ENCODE measurements around the gene SPTBN1. TPM values are rescaled to one million over a fixed set of nuclear protein-coding genes. Genes with fewer than 3 reads are reported as not detected.
"Not testable (repeated sequence)": the region's sequence is repeated elsewhere in the genome, so short reads cannot be mapped to it uniquely, and the experiment has no call there.

SPTBN1 gene
- polyA plus RNA-seq, 1 donor: 256 TPM

GRCh38 chr2:54502731-54503130 lies 46.6 kb downstream of the SPTBN1 start:
- no peak for DNase-seq (ENCODE audit: low read depth)

DNA sequence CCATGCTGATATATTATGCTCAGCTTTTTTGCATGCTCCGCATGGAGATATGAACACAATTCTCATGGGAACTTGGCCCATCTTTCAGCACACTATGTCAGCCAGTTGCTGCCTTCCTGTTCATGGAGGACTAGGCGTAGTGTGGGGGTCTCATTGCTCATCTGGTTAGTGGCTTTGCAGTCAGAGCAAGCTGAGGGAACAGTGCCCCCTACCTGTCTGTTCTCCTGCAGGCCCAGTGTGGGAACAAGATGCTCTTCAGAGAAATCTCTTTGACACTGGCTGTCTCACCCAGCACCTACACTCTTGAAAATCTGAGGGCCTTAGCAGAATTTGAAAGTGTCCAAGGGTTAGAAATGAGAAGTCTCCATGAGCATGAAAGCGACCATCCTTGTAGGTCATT lies 47.1 kb downstream of the SPTBN1 start:
- no peak for DNase-seq (ENCODE audit: low read depth)

DNA sequence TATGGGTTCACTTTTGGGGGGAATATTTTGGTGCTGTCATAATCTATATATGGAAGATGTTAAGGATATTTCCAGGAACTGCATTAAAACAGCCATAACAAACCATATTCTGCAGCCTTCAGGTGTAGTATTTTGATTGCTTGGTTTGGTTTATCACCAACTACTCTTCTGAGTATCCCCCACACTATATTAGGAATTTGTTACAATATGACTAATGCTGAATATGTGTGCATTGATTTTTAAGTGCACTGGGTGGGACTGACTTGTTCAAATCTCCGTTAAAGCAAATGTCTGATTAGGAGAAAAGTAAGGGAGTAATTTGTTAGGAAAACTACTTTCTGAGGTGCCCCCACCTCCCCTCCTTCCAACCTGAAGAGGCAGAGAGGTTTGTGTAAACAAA lies 47.7 kb downstream of the SPTBN1 start:
- DNase-seq (ENCODE audit: low read depth): no peak

DNA sequence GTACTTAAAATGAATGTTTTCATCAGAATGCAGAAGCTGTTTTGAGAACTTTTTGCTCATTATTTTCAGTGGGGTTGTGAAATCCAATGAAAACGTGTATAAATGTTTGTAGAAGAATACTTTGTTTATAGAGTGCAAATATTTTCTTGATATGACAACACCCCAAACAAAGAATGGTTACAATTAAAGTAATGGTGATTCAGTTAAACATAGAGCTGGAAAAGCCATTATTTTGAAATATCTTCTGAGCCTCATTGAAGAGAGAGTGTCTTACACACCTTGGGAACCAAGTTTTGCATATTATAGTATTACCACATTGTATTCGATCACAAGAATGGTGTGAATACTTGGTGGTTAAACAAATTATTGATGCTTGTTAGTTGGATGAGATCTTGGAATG lies 48.7 kb downstream of the SPTBN1 start:
- no peak for DNase-seq (ENCODE audit: low read depth)

DNA sequence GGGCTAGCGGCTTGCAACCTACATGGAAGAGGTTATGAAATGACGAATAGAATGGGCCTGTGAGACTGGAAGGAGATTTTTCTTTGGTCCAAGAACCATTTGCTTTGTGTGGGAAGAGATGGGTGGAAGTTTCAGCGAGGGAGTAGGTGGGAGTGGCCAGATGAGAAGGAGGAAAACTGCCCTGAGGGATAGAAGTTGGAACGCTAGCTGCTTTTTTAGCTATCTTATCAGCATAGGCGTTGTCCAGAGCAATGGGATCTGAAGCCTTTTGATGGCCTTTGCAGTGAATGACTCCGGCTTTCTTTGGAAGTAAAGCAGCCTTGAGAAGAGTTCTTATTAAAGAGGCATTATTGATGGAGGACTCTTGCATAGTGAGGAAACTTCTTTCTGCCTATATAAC lies 52.4 kb downstream of the SPTBN1 start:
- no peak for DNase-seq (ENCODE audit: low read depth)

- not testable (repeated sequence) for DNase-seq (ENCODE audit: low read depth)
Measured at GRCh38 chr2:54509043-54509442, 52.9 kb downstream of the SPTBN1 start.

- no peak for DNase-seq (ENCODE audit: low read depth)
Measured at GRCh38 chr2:54510916-54511315, 54.8 kb downstream of the SPTBN1 start.

DNA sequence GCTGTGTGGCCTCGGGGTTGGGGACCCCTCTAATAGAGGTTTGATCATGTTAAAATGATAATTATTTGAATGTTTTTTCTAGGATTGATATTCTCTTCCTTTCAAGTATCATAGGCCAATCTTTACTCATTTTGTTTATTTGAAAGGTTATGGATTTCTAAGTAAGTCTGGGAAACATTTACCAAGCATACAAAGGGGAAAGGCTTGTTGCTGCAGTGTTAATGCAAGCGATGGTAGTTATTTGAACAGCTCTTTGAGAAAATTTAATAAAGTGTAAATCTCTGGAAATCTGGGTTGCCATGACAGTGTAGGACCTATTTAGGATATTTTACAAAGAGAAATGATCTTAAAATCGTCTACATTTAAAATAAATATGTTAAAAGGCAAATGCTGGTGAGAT lies 56.1 kb downstream of the SPTBN1 start:
- no peak for DNase-seq (ENCODE audit: low read depth)

GRCh38 chr2:54512663-54513362 lies 56.7 kb downstream of the SPTBN1 start:
- no peak for DNase-seq (ENCODE audit: low read depth)

DNA sequence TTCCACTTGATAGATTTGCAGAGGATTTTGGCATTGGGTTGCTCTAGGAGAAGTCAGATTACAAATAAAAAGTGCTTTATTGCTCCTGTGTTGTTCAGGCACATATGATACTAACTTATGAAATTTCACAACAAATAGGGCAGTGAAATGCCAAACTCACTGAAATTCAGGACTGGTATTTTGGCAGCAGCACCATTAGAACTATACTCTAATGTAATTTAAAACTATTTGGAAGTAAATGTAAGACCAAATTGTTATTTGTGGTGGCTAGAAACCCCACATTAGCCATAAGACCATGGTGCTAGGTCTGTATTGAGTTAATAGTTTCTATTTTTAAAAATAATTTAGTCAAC lies 57.2 kb downstream of the SPTBN1 start:
- DNase-seq (ENCODE audit: low read depth): no peak

DNA sequence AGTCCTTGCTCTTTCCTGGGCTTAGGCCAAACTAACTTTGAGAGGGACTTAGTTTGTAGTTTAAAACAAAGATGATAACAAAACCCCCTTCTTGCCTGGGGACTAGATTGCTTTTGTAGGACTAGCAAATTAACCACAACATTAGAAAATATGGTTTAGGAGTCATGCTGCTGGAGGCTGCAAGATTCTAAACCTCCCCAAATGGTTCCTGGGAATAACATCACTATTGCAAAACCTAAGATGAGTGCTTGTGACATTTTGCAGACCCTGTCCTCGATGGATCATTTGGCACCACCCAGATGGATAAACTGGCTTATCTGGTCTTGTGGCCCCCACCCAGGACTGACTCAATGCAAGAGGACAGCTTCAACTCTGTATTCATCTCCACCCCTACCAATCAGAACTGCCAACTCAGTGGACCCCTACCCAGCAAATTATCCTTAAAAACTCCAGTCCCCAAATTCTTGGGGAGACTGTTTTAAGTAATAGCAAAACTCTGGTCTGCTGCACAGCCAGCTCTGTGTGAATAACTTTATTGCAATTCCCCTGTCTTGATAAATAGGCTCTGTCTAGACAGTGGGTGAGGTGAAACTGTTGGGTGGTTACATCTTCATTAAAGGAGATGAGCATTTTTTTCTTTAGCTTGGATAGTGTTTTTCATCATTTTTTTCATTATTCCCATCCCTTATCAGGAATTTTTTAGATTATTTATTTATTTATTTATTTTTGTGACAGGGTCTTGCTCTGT lies 58.9 kb downstream of the SPTBN1 start:
- DNase-seq (ENCODE audit: low read depth): no peak

DNA sequence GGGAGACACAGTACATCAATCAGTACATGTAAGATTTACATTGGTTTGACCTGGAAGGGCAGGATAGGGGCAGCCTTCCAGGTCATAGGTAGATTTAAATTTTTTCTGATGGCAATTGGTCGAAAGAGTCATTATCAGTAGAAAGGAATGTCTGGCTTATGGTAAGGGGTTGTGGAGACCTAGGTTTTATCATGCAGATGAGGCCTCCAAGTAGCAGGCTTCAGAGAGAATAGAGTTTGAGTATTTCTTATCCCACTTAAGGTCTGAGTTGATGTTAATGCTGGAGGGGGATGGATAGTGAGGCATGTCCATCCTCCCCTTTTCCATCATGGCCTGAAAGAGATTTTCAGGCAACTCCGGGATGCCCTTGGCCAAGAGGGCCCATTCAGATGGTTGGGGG lies 60.7 kb downstream of the SPTBN1 start:
- DNase-seq (ENCODE audit: low read depth): no peak

GRCh38 chr2:54518016-54518415 lies 61.9 kb downstream of the SPTBN1 start:
- DNase-seq (ENCODE audit: low read depth): not testable (repeated sequence)

- no peak for DNase-seq (ENCODE audit: low read depth)
Measured at GRCh38 chr2:54518430-54518829, 62.3 kb downstream of the SPTBN1 start.

GRCh38 chr2:54519841-54520459 lies 63.8 kb downstream of the SPTBN1 start:
- DNase-seq (ENCODE audit: low read depth): no peak

- no peak for DNase-seq (ENCODE audit: low read depth)
Measured at GRCh38 chr2:54520687-54521086, 64.6 kb downstream of the SPTBN1 start.

- no peak for DNase-seq (ENCODE audit: low read depth)
Measured at GRCh38 chr2:54522624-54523281, 66.6 kb downstream of the SPTBN1 start.

DNA sequence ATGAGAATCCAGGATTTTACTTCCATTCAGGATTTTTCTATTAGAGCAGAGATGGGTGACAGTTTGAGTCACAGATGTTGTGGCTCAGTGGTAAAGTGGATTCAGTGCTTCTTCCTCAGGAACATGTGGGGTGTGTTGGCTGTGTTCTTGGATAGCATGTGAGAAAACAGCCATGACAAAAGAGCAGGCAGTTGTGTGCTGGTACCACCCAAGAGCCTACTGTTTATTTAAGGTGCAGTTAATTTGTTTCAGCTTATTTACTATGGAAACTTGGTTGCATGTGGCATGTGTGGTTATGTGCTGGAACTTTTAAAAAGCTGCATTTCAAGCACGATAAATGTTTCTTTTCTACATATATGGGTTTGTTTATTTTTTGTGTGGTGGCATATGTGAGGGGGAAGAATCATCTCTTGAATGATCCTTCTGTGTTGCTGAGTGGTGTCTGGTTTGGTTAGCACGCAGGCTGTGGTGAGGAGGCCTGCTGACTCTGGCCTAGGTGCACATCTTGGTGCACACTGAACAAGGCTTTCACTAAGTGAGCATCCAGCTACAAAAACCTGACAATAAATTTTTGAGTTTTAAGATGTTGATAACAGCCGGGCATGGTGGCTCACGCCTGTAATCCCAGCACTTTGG lies 67.3 kb downstream of the SPTBN1 start:
- DNase-seq (ENCODE audit: low read depth): no peak

- DNase-seq (ENCODE audit: low read depth): no peak
Measured at GRCh38 chr2:54524226-54524991, 68.3 kb downstream of the SPTBN1 start.

DNA sequence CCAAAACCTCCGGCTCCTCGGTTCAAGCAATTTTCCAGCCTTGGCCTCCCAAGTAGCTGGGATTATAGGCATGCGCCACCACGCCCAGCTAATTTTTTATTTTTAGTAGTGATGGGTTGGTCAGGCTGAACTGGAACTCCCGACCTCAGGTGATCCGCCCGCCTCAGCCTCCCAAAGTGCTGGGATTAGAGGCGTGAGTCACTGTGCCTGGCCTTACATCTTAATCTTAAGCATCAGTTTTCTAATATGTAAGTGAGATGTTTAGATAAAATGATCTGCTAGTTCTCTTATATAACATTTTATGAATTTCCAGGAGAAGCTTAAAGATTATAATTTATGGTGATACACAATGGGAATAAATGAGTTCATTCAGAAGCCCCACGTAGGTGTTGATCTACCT lies 69.2 kb downstream of the SPTBN1 start:
- no peak for DNase-seq (ENCODE audit: low read depth)

- no peak for DNase-seq (ENCODE audit: low read depth)
Measured at GRCh38 chr2:54526226-54526879, 70.2 kb downstream of the SPTBN1 start.

Measured in forelimb muscle (tissue), 1 donor.